Measurements from ENCODE around the gene APOA1. TPM values are rescaled to one million over a fixed set of nuclear protein-coding genes. Genes with fewer than 3 reads are reported as not detected.

Gene APOA1
- total RNA-seq, 2 donors from 2014 or later = 1.2 TPM; not detected in 1

- Mint-ChIP-seq H3K27me3 (no peaks in the 10 kb centered on the region), H3K4me3 (no peak overlapping the region), H3K27ac (no peak overlapping the region), H3K36me3 (ENCODE audit: low read depth) (peaks cover 20% of the 10 kb centered on the region), H3K4me1 (peaks cover 11% of the 10 kb centered on the region)
- ATAC-seq (no peak), DNase-seq (no peak)
- H3K9me3 ChIP-seq (ENCODE audit: control insufficient read depth, low read length, poor library complexity, severe bottlenecking) = no peaks in the 10 kb centered on the region
These were observed 30.2 kb upstream of the APOA1 start for GRCh38 chr11:116867619-116868018.

- no peak overlapping the region for H3K4me3 Mint-ChIP-seq
- DNase-seq (no peak), ATAC-seq (no peak)
- H3K4me1 Mint-ChIP-seq = peaks cover 11% of the 10 kb centered on the region
- no peak overlapping the region for H3K27ac Mint-ChIP-seq
- H3K36me3 Mint-ChIP-seq (ENCODE audit: low read depth) = peaks cover 20% of the 10 kb centered on the region
- H3K27me3 Mint-ChIP-seq = no peaks in the 10 kb centered on the region
- H3K9me3 ChIP-seq (ENCODE audit: control insufficient read depth, low read length, poor library complexity, severe bottlenecking) = no peaks in the 10 kb centered on the region
These were observed 29.5 kb upstream of the APOA1 start for GRCh38 chr11:116866804-116867455.

- Mint-ChIP-seq H3K4me3 (no peak overlapping the region), H3K4me1 (peaks cover 9% of the 10 kb centered on the region), H3K36me3 (ENCODE audit: low read depth) (peaks cover 18% of the 10 kb centered on the region), H3K27ac (peak overlapping the region; percentile 68), H3K27me3 (no peaks in the 10 kb centered on the region)
- ATAC-seq = no peak
- DNase-seq = no peak
- H3K9me3 ChIP-seq (ENCODE audit: control insufficient read depth, low read length, poor library complexity, severe bottlenecking) = no peaks in the 10 kb centered on the region
These were observed 28.3 kb upstream of the APOA1 start for GRCh38 chr11:116865696-116866095.

- Mint-ChIP-seq H3K27ac (no peak overlapping the region), H3K36me3 (ENCODE audit: low read depth) (peaks cover 17% of the 10 kb centered on the region), H3K4me1 (peaks cover 9% of the 10 kb centered on the region)
These were observed 27.1 kb upstream of the APOA1 start for GRCh38 chr11:116864531-116864930.

GRCh38 chr11:116862951-116863350 is 25.5 kb upstream of the APOA1 start:
- Mint-ChIP-seq H3K4me3 (no peak overlapping the region), H3K27me3 (no peaks in the 10 kb centered on the region), H3K36me3 (ENCODE audit: low read depth) (peaks cover 14% of the 10 kb centered on the region), H3K27ac (no peak overlapping the region), H3K4me1 (peaks cover 9% of the 10 kb centered on the region)
- H3K9me3 ChIP-seq (ENCODE audit: control insufficient read depth, low read length, poor library complexity, severe bottlenecking) = no peaks in the 10 kb centered on the region
- no peak for DNase-seq
- no peak for ATAC-seq

More at GRCh38 chr11:116864531-116864930, 27.1 kb upstream of the APOA1 start:
- DNase-seq (no peak), ATAC-seq (no peak)
- H3K27me3 Mint-ChIP-seq = no peaks in the 10 kb centered on the region
- no peaks in the 10 kb centered on the region for H3K9me3 ChIP-seq (ENCODE audit: control insufficient read depth, low read length, poor library complexity, severe bottlenecking)
- H3K4me3 Mint-ChIP-seq = no peak overlapping the region

GRCh38 chr11:116862185-116862584 is 24.8 kb upstream of the APOA1 start:
- no peaks in the 10 kb centered on the region for H3K27me3 Mint-ChIP-seq
- DNase-seq (no peak), ATAC-seq (no peak)
- H3K9me3 ChIP-seq (ENCODE audit: control insufficient read depth, low read length, poor library complexity, severe bottlenecking) = no peaks in the 10 kb centered on the region
- peaks cover 9% of the 10 kb centered on the region for H3K4me1 Mint-ChIP-seq
- no peak overlapping the region for H3K27ac Mint-ChIP-seq
- peaks cover 14% of the 10 kb centered on the region for H3K36me3 Mint-ChIP-seq (ENCODE audit: low read depth)
- H3K4me3 Mint-ChIP-seq = no peak overlapping the region

GRCh38 chr11:116861539-116861938 is 24.1 kb upstream of the APOA1 start:
- H3K27ac Mint-ChIP-seq = peak overlapping the region; percentile 51
- H3K36me3 Mint-ChIP-seq (ENCODE audit: low read depth) = peaks cover 14% of the 10 kb centered on the region
- H3K9me3 ChIP-seq (ENCODE audit: control insufficient read depth, low read length, poor library complexity, severe bottlenecking) = no peaks in the 10 kb centered on the region
- DNase-seq (no peak), ATAC-seq (no peak)
- H3K27me3 Mint-ChIP-seq = no peaks in the 10 kb centered on the region
- H3K4me3 Mint-ChIP-seq = no peak overlapping the region
- H3K4me1 Mint-ChIP-seq = peaks cover 12% of the 10 kb centered on the region

GRCh38 chr11:116860303-116860702 is 22.9 kb upstream of the APOA1 start:
- Mint-ChIP-seq H3K36me3 (ENCODE audit: low read depth) (peaks cover 12% of the 10 kb centered on the region), H3K4me3 (no peak overlapping the region), H3K27me3 (no peaks in the 10 kb centered on the region), H3K4me1 (peaks cover 17% of the 10 kb centered on the region), H3K27ac (no peak overlapping the region)
- DNase-seq (no peak), ATAC-seq (no peak)
- H3K9me3 ChIP-seq (ENCODE audit: control insufficient read depth, low read length, poor library complexity, severe bottlenecking) = no peaks in the 10 kb centered on the region

GRCh38 chr11:116859175-116859574 is 21.8 kb upstream of the APOA1 start:
- peaks cover 8% of the 10 kb centered on the region for H3K36me3 Mint-ChIP-seq (ENCODE audit: low read depth)
- no peak overlapping the region for H3K4me3 Mint-ChIP-seq
- DNase-seq (no peak), ATAC-seq (no peak)
- no peaks in the 10 kb centered on the region for H3K9me3 ChIP-seq (ENCODE audit: control insufficient read depth, low read length, poor library complexity, severe bottlenecking)
- no peak overlapping the region for H3K27ac Mint-ChIP-seq
- H3K27me3 Mint-ChIP-seq = no peaks in the 10 kb centered on the region
- peaks cover 22% of the 10 kb centered on the region for H3K4me1 Mint-ChIP-seq

GRCh38 chr11:116857936-116858335 is 20.5 kb upstream of the APOA1 start:
- Mint-ChIP-seq H3K4me3 (no peak overlapping the region), H3K4me1 (peaks cover 32% of the 10 kb centered on the region), H3K36me3 (ENCODE audit: low read depth) (peaks cover 5% of the 10 kb centered on the region), H3K27me3 (no peaks in the 10 kb centered on the region), H3K27ac (no peak overlapping the region)
- DNase-seq = no peak
- no peak for ATAC-seq
- H3K9me3 ChIP-seq (ENCODE audit: control insufficient read depth, low read length, poor library complexity, severe bottlenecking) = no peaks in the 10 kb centered on the region

- DNase-seq (no peak), ATAC-seq (no peak)
- H3K27ac Mint-ChIP-seq = no peak overlapping the region
- no peaks in the 10 kb centered on the region for H3K27me3 Mint-ChIP-seq
- H3K4me3 Mint-ChIP-seq = no peak overlapping the region
- H3K4me1 Mint-ChIP-seq = peaks cover 38% of the 10 kb centered on the region
- H3K36me3 Mint-ChIP-seq (ENCODE audit: low read depth) = peaks cover 5% of the 10 kb centered on the region
- no peaks in the 10 kb centered on the region for H3K9me3 ChIP-seq (ENCODE audit: control insufficient read depth, low read length, poor library complexity, severe bottlenecking)
These were observed 19.9 kb upstream of the APOA1 start for GRCh38 chr11:116857316-116857715.

- DNase-seq (no peak), ATAC-seq (no peak)
- H3K4me1 Mint-ChIP-seq = peaks cover 43% of the 10 kb centered on the region
- no peak overlapping the region for H3K4me3 Mint-ChIP-seq
- H3K27ac Mint-ChIP-seq = peak overlapping the region; percentile 94
- no peaks in the 10 kb centered on the region for H3K27me3 Mint-ChIP-seq
- no peaks in the 10 kb centered on the region for H3K9me3 ChIP-seq (ENCODE audit: control insufficient read depth, low read length, poor library complexity, severe bottlenecking)
- peaks cover 2% of the 10 kb centered on the region for H3K36me3 Mint-ChIP-seq (ENCODE audit: low read depth)
These were observed 19.0 kb upstream of the APOA1 start for GRCh38 chr11:116856423-116856822.

- ATAC-seq (no peak), DNase-seq (no peak)
- no peaks in the 10 kb centered on the region for H3K9me3 ChIP-seq (ENCODE audit: control insufficient read depth, low read length, poor library complexity, severe bottlenecking)
- Mint-ChIP-seq H3K36me3 (ENCODE audit: low read depth) (peaks cover 2% of the 10 kb centered on the region), H3K27ac (peak overlapping the region; percentile 94), H3K27me3 (no peaks in the 10 kb centered on the region), H3K4me3 (peak overlapping the region; percentile 50), H3K4me1 (peaks cover 49% of the 10 kb centered on the region)
These were observed 18.0 kb upstream of the APOA1 start for GRCh38 chr11:116855413-116855812.

GRCh38 chr11:116853461-116854073 is 16.1 kb upstream of the APOA1 start:
- ATAC-seq (peak; percentile 97), DNase-seq (peak in 2 of 3 donors; percentile 35 to 37)
- Mint-ChIP-seq H3K4me3 (peak overlapping the region; percentile 86), H3K4me1 (peaks cover 58% of the 10 kb centered on the region), H3K36me3 (ENCODE audit: low read depth) (no peaks in the 10 kb centered on the region), H3K27me3 (no peaks in the 10 kb centered on the region), H3K27ac (peak overlapping the region; percentile 95)
- H3K9me3 ChIP-seq (ENCODE audit: control insufficient read depth, low read length, poor library complexity, severe bottlenecking) = no peaks in the 10 kb centered on the region

Data from T-helper 17 cell (primary cell).